GM19240 (cell line): ENCODE results near the gene FRMD1.

ENCODE experiments used
- DNase-seq: peaks from one replicate; pipeline ENCODE4 v3.0.0; 2011; ENCODE audit warnings: low spot score; ENCODE audit not compliant: insufficient read length

The FRMD1 gene

DNA sequence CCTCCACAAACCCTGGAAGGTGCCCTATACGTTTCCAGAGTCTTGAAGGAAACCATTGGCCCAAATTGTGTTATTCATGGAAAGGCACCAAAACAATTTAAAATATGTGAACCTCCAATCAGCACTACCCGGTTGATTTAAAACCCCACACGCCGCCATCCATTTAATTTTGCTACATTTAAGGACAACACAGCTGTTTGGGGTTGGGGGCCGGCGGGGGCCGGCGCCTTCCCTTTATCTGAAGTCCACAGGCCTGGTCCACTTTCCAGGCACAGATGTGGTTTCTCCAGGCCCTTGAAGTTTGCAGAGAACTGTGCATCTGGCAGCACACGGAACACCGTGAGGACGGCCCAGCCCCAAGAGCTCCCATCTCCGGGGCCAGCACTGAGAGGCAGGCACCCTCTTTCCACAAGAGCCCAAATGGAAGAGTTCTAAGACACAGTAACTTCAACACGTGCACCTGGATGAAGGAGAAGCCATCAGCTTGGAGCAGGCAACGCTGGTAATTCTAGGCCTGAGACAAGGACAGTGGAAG lies 16.8 kb upstream of the FRMD1 start:
- no peak for DNase-seq

DNA sequence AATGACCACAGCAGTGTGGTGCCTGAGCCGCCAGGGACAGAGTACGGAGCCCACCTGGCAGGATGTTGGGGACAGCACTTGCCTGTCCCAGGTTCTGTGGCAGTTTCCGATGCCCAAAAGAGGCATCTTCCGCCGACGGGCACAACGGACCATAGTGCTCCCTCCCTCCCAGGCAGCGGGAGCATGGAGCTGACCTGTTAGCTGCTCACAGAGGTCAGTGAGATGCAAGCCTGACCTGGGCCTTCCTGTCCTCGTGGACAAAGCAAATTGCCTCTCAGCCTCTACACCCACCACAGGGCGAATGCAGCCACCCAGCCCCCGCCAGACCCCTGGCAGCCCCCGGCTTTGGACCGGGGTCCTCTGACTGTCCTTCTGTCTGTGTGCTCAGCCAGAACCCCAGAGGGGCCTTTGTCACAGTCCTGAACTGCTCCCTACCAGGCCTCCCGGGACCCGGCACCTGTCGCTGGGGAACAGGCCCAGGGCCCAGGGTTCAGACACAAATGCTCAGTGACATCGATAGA lies 16.2 kb upstream of the FRMD1 start:
- no peak for DNase-seq

DNA sequence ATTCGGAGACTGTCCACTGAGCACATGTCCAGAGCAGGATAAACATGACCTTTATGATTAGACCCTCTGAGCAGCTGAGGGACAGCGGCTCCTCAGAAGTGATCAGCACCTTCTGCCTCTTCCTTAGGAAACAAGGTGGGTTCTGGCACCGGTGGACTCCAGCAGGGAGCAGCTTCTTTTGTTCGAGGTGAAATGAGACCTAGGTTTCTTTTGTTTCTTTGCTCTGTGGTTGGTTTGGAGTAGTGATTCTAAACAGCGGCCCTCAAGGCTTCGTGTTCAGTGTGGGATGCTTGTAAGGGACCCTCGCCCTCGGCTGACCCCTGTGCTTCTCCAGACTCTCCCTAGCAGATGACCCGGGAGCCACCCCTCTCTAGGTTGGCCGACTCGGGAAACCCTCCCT lies 14.6 kb upstream of the FRMD1 start:
- DNase-seq, result no peak

DNA sequence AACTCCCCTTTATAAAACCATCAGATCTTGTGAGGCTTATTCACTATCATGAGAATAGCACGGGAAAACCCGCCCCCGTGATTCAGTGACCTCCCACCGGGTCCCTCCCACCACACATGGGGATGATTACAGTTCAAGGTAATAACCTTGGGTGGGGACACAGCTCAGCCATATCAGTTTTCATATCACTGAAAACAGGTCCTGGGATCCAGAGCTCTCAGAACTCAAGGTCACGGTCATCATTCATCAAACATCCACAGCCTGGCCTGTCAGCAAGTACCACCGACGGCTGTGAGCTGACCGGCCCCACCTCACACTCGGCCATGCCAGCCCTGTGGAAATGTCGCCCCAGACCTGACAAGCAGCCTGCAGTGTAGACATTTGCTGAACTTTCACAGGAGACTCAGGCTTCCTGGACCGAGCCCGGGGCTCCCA lies 14.1 kb upstream of the FRMD1 start:
- DNase-seq, result no peak

DNA sequence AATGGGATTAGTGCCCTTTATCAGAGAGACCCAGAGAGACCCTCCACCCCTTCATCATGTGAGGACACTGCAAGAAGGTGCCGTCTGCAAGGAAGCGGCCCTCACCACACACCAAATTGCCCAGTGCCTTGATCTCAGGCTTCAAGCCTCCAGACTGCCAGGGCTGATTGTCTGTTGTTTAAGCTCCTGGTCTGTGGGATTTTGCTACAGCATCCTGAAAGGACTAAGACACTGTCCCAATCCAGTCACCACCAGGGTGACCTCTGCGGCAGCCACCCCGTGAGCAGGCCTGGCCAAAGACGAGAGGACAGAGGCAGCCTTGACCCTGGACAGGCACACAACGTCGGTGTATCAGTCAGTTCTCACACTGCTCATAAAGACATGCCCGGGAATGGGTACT lies 13.5 kb upstream of the FRMD1 start:
- no peak for DNase-seq

DNA sequence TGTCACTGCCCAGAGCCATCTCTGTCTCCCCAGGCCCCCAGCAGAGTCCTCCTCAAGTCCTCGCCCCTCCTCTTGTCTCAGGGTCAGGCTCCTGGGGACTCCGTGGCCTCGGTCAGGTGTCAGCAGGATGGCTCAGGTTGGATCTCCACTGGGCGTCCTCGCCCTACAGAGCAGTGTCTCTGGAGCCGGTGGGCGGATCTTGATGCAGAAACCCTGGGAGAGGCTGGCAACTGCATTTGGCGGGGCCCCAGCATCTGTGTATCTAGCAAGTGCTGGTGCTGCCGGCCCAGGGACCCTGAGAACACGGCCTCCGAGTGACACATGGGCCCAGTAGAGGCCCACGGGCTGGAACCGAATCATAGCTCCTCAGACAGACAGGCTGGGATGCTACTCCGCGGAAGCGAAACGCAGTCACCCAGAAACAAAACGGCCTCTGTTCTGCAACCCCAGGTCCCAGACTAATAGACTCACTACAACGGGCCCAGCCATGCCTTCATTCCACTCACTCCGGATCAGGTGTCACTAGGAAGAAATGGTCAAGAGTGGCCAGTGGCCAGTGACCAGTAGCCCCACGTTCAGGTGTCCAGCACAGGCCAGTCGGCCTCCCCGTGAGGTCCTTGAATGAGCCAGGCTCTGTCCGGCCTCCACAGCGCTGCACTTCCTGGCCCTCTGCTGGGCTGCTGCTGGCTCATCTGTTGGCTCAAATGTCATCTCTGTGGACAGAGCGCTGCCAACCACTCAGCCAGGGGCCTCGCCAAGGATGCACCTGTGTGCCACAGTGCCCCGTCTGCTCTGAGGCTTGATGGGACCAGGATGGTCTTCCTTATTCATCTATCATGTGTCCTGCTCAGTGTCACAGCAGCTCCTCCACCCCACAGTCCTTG lies 12.6 kb upstream of the FRMD1 start:
- no peak for DNase-seq

DNA sequence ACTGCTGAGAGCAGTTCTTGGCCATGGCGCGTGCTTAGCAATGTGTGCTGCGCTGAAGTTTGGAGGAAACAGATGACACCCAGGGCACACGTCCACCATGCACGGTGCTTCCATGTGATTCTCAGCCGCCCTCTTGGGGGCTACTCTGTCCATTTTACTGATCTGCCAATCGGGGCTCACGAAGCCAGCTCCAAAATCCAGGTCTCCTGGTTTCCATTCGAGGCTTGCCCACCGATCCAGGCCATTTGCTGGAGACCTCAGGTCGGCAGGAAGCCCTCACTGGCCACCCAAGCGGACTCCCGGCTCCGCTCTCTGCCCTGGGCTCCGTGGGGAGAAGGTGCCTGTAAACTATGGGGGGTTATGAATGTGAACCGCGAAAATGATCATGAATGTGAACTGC lies 11.7 kb upstream of the FRMD1 start:
- DNase-seq, result no peak

DNA sequence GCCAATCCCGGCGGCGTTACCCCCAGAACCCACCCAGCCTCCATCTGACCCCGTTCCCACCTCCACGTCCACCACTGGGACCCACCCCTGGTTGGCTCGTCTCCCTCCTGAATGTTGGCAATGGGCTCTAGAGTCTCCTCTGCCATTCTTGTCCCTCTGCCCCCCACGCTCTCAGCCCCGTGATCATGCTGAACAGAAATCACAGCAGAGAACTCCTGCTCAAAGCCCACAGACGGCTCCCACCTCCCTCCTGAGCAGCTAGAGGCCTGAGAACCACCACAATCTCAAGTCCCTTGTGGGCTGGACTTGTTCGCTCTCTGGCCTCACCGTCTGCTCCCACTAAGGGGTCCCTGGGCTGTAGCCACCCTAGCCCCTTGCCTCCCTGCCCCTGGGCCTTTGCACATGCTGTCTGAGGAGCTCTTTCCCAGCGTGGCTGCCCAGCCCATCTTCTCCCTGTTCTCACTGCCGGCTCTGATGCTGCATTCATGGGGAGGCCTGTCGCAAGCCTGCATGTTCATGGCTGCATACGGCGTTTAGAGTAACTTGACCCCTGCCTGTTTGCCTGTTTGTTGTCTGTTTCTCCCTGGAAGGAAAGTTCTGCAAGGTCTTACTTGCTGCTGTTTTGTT lies 11.2 kb upstream of the FRMD1 start:
- no peak for DNase-seq

DNA sequence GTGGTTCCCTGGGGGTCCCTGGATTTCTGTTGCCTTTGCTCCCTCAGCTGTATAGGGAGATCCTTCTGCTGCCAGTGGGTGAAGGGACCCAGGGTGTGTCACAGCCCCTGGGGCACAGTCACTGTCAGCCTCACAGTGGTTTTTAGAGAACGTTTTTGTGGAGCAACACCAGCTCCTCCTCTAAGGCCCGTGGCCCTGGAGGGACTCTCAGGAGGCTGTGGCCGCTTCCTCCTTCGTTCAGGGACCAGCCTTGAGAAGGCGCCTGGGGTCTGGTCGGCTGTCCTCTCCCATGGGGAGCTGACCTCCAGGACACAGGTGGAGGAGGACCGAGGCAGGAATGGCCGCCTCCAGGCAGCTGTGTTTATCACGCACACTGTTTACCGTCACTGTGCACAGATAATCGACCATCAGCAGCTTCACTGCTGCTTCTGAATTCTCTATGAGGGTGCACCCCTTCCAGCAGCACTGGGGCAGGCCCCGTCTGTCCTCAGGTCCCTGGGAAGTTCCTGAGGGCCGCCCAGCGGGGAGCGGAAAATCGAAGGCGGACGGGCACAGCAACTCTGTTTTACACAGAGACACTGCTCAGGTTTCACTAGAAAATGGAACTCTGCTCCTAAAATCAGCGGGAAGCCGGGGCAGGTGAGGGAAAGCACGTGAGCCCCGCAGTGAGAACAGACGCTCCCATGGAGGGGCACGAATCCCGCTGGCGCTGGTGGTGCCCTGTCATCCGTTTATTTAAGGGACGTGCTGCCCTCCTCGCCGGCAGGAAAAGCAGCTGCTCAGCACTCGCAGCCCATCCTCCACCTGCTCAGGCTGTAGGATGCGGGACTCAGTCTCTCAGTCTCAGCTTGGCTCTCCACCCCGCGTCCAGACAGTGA lies 10.4 kb upstream of the FRMD1 start:
- no peak for DNase-seq

DNA sequence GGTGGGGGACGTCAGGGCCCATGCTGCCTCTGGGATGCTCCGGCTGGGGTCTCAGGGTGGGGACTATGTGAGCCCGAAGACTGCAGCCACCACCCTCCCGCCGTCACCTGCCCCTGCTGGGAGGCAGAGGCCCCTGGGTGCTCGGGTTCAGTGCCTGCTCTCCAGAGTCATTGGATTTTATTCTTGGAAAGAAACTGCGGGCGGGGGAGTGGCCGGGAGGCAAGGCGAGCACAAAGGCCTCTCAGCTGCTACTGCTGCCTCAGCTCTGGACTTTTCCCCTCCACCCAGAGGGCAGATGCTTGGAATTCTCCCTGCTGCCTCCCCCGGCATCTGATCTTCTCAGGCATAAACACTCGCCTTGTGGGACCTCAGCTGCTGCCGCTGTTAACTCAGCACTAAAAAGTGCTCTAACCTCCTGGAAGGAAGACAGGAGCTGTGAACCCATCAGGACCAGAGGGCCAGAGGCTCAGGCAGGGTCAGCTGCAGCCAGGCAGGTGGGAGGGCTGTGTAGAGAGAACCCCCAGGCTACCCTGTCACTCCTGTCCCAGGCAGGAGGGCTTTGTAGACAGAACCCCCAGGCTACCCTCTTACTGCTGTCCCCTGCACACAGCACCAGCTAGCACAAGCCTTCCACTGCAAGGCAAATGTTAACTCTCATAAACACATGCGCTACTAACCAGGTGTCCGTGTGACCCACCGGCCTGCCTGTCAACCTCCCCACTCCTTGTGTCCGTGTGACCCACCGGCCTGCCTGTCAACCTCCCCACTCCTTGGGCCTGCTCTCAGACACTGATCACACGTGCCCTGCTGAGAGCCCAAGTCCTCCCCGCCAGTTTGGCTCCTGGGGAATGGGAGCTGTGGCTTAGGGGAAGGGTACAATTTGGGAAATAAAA lies 9.4 kb upstream of the FRMD1 start:
- no peak for DNase-seq

DNA sequence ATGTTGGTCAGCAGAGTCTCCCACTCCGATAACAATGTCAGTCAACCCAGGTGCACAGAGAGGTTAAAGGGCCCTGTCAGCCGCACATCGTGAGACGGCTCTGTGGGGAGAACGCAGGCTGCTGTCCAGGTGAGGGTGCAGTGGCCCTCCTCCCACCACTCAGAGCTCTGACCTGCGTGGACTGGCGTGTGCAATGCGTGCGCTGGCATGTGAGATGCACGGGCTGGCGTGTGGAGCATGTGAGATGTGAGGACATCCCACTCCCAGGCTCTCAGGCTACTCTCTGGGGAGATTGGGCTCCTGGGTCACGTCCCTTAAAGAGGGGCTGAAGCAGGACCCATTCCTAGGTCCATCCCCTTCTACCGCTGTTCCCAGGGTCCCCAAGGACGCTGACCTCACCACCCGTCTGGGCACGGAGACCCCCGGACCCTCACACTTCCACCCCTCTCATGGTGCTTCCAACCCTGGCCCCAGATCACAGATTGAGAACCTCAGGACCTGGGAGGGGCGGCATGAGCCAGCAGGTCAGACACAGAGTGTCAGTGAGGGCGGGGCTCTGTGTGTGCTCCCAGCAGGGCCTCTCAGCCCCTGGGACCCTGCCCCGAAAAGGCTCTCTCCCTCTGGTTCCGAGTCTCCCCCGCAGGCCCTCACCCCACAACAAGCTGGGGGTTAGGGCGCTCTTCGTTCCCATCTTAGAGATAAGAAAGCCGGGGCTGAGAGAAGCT lies 8.6 kb upstream of the FRMD1 start:
- no peak for DNase-seq

DNA sequence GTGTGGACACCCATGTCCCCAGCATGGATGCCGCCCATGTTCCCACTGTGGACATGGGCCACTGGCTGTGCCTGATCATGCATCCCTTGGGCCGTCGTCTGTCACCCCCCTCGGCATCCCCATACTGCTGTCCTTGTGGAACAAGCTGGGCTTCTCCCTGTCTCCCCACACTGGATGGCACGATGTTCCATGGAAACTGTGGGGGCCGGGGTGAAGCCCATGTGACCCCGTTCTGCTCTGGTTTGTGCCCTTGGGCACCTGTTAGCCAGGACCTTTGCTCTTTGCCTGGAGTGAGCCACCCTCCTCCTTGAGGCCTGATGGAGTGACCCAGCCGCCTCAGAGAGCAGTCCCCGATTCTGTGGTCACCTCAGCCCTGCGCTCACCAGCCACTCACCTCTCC lies 7.6 kb upstream of the FRMD1 start:
- DNase-seq, result no peak

DNA sequence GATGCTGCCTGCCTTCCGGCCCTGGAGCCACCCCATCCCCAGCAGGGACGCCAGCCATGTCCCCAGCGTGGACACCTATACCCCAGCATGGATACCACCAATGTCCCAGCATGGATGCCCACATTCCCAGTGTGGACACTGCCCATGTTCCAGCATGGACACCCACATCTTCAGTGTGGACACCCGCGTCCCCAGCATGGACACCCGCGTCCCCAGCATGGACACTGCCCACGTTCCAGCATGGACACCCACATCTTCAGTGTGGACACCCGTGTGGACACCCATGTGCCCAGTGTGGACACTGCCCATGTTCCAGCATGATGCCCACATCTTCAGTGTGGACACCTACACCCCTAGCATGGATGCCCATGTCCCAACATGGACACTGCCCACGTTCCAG lies 7.1 kb upstream of the FRMD1 start:
- no peak for DNase-seq

DNA sequence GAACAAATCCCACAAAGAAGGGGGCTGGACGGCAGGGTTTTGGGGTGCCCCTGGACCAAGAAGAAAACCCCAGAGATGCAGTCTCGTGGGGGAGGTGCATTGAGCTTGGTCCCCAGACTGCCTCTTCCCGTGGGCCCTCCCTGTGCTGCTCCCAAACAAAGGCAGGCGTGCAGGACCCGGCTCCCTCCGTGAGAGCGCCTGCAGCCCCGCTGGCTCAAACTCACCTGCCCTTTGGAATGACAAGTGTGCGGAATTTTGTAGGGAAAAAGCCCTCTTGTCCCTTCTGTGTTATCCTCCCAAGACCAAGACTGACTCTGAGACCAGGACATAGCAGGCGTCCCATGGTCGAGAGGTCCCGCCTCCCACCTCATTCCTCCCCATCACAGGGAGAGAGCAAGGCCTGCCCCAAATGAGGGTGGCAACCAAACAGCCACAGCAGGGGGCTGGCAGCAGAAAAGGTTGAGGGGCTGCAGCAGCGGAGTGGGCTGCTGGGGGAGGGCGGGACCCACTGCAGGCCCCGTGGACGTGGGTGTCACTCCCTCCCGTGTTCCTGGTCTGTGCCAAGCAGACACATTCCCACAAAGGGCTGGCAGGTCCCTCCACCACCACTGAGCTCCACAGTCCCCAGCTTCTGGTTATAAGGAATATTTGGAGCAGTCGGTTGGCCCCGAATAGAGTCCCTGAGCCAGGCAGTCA lies 5.6 kb upstream of the FRMD1 start:
- DNase-seq, result no peak

DNA sequence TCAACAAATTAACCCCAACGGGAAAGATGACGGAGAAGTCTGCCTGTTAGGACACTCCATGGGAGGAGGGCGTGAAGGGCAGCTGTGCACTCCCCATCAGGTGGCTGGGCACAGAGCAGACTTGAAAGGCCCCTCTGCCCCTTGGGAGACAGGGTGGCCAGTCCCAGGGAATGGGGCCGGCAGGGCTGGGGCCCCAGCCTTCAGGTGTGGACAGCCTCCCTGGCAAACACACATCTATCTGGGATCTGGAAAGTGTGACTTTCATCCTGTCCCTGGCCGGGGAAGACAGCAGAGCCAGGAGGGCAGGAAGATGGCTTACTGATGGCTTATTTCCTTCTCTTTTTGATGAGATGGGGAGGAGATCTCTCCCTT lies 4.5 kb upstream of the FRMD1 start:
- no peak for DNase-seq

DNA sequence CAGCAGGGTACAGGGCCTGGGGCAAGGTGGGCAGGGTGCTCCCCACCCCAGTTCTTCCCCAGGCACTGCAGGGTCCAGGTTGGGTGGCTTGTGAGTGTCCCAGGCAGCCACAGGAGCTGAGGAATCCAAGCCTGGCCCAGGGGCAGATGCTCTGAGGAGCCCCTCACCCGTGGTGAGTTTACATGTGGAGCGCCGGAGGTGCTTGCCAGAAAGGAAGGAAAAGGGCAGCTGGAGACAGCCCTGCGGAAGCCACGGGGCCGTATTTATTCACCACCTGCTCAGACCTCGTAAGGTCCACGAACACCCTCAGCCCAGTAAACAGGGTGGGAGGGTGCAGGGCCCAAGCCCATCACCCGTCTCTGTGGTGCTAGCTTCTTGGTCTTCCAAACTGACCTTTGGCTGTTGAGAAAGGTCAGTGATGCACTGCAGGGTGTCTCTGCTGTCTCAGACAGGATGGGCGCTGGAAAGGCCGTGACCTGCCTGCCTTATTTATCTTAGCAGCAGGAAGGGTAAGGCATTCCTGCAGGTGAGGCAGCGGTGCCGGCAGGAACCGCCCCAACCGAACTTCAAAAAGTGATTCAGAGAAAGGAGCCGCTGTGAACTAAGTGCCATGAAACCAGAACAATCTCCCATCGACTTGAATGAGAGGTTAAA lies 4.0 kb upstream of the FRMD1 start:
- DNase-seq, result no peak

DNA sequence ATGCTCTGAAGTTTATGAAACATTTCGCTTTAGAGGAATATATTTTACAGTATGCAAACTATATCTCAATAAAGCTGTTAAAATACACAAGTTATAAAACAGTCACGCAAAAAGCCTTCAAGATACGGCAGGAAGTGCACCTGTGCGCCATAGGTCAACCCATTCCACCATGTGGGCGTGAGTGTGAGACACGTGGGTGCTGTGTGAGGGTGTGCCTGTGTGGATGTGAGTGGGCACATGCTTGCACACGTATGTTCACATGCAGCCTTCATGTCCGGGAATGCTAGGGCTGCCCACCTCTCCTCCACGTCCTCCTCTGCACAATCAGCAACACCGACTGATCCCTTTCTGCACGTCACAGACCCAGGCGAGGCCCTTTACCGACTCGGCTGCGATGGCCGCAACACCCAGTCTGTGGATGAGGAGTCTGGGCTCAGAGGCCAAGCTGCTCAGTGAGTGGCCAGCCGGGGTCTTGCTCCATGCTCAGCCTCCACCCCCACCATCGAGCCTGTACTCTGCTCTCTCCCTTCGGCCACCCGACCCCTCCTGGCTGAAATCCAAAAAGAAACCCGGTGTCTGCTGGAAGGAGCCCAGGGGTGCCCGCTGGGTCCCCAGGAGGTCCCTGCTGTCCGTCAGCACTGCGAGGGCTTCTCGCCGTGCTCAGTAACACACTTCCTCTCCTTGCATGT lies 3.0 kb upstream of the FRMD1 start:
- no peak for DNase-seq

DNA sequence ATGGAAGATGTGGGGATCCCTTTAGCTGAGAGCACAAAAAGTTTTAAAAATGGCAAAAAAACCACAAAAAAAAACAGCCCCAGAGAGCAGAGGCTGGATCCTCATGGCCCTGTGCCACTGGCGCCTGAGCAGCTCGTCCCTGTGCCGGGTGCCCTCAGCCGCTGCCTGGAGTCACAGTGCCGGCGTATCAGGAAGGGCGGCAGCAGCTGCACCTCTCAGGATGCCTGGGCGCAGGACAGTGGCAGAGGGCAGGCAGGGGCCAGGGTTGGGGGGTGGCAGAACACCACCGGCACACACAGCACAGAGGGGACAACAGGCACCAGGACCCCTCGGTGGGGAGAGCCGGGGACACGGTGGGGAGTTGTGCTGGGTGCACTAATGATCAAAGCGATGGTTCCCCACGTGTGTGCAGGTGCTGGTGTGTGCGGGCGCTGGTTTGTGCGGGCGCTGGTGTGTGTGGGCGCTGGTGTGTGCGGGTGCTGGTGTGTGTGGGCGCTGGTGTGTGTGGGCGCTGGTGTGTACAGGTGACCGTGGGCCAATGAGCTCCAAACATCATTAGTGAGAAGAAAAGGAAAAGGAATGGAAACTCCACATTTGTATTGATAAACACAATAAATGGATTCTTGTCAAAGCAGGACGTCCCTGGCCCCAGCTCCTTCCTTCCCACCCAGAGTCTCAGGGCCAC lies 1.5 kb upstream of the FRMD1 start:
- no peak for DNase-seq
